Right lobe of liver (tissue), 4 donors: ENCODE data around the gene BPIFB3.

ENCODE experiments used
- POLR2A ChIP-seq: fragments of 450-650 bp; IDR thresholded peaks from one replicate; pipeline ENCODE4 v1.6.1; 2017; ENCODE audit warnings: antibody characterized with exemption, mild to moderate bottlenecking
- TF ChIP-seq, protein P1 (sequence below), 4 donors: fragments of 200-600 bp in 3 of 4; fragments of 450-650 bp in 1 of 4; IDR thresholded peaks; one replicate each; pipeline versions ENCODE4 v1.5.1 to v1.8.0; 2016 to 2022; ENCODE audit warnings: antibody characterized with exemption in 4 of 4, mild to moderate bottlenecking in 2 of 4
- donor health status: DM: no; HTN: no; CAD: no.
- donor health status: DM: no; HTN: no; CAD: no.
- donor health status: DM: no; HTN: yes; CAD: no.

GRCh38 chr20:33084722-33085121, 31.0 kb downstream of the BPIFB3 start:
- TF ChIP-seq, protein P1, sequence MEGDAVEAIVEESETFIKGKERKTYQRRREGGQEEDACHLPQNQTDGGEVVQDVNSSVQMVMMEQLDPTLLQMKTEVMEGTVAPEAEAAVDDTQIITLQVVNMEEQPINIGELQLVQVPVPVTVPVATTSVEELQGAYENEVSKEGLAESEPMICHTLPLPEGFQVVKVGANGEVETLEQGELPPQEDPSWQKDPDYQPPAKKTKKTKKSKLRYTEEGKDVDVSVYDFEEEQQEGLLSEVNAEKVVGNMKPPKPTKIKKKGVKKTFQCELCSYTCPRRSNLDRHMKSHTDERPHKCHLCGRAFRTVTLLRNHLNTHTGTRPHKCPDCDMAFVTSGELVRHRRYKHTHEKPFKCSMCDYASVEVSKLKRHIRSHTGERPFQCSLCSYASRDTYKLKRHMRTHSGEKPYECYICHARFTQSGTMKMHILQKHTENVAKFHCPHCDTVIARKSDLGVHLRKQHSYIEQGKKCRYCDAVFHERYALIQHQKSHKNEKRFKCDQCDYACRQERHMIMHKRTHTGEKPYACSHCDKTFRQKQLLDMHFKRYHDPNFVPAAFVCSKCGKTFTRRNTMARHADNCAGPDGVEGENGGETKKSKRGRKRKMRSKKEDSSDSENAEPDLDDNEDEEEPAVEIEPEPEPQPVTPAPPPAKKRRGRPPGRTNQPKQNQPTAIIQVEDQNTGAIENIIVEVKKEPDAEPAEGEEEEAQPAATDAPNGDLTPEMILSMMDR (IDR thresholded peaks at IDR 0.05) = no peak
- TF ChIP-seq POLR2A = no peak
